ENCODE measurements around the gene GAGE12C. TPM values are rescaled to one million over a fixed set of nuclear protein-coding genes. Genes with fewer than 3 reads are reported as not detected.
"Not testable (repeated sequence)": the region's sequence is repeated elsewhere in the genome, so short reads cannot be mapped to it uniquely, and the experiment has no call there.

GAGE12C gene
- total RNA-seq (2014; rRNA removed; shearing (Covaris generic)), result not detected in 2 replicates

GRCh38 chrX:49531877-49532276, at the start of gene GAGE12C:
Gene GAGE12C (plus strand): TSS chrX:49532177. CDS start chrX:49533332, 1,155 bp downstream.
- DNase-seq (ENCODE audit: low spot score), result not testable (repeated sequence)

GRCh38 chrX:49541433-49541832, 9.5 kb downstream of the GAGE12C start, which contains the start of gene GAGE12D:
Gene GAGE12D (plus strand): TSS chrX:49541733. CDS start chrX:49542888, 1,155 bp downstream.
- not testable (repeated sequence) for DNase-seq (ENCODE audit: low spot score)

- DNase-seq (ENCODE audit: low spot score), result not testable (repeated sequence)
Observed at GRCh38 chrX:49550989-49551388, 19.0 kb downstream of the GAGE12C start, which contains the start of gene GAGE12E. Gene GAGE12E (plus strand): TSS chrX:49551289. CDS start chrX:49552444, 1,155 bp downstream.

- DNase-seq (ENCODE audit: low spot score), result not testable (repeated sequence)
Observed at GRCh38 chrX:49560542-49560941, 28.6 kb downstream of the GAGE12C start, which contains the start of gene GAGE12F. Gene GAGE12F (plus strand): TSS chrX:49560842. CDS start chrX:49561997, 1,155 bp downstream.

- DNase-seq (ENCODE audit: low spot score), result not testable (repeated sequence)
Observed at GRCh38 chrX:49568728-49569127, 36.8 kb downstream of the GAGE12C start.

- DNase-seq (ENCODE audit: low spot score), result not testable (repeated sequence)
Observed at GRCh38 chrX:49569152-49569551, 37.2 kb downstream of the GAGE12C start.

- not testable (repeated sequence) for DNase-seq (ENCODE audit: low spot score)
Observed at GRCh38 chrX:49570100-49570499, 38.1 kb downstream of the GAGE12C start, which contains the start of gene GAGE12G. Gene GAGE12G (plus strand): TSS chrX:49570400. CDS start chrX:49571555, 1,155 bp downstream.

- DNase-seq (ENCODE audit: low spot score), result not testable (repeated sequence)
Observed at GRCh38 chrX:49579649-49580048, 47.7 kb downstream of the GAGE12C start, which contains the start of gene GAGE12H. Gene GAGE12H (plus strand): TSS chrX:49579949. CDS start chrX:49581104, 1,155 bp downstream.

Other genes with a start within 250 kb of the GAGE12C start
- gene GAGE10, start 228.5 kb upstream of the GAGE12C start, total RNA-seq (2014; rRNA removed; shearing (Covaris generic)), result not detected in 2 replicates
- not detected in 2 replicates for gene GAGE12J, start 210.1 kb upstream of the GAGE12C start, total RNA-seq (2014; rRNA removed; shearing (Covaris generic))
- 6.7 TPM in 1 of 2 replicates, not detected in the other for gene GAGE13, start 200.6 kb upstream of the GAGE12C start, total RNA-seq (2014; rRNA removed; shearing (Covaris generic))
- gene GAGE12D, start 9.6 kb downstream of the GAGE12C start, total RNA-seq (2014; rRNA removed; shearing (Covaris generic)), result not detected in 2 replicates
- gene GAGE12E, start 19.1 kb downstream of the GAGE12C start, total RNA-seq (2014; rRNA removed; shearing (Covaris generic)), result not detected in 2 replicates
- 0.71 and 1.1 TPM in 2 replicates for gene GAGE12F, start 28.7 kb downstream of the GAGE12C start, total RNA-seq (2014; rRNA removed; shearing (Covaris generic))
- not detected in 2 replicates for gene GAGE12G, start 38.2 kb downstream of the GAGE12C start, total RNA-seq (2014; rRNA removed; shearing (Covaris generic))
- gene GAGE12H, start 47.8 kb downstream of the GAGE12C start, total RNA-seq (2014; rRNA removed; shearing (Covaris generic)), result not detected in 2 replicates
- gene GAGE2A, start 57.3 kb downstream of the GAGE12C start, total RNA-seq (2014; rRNA removed; shearing (Covaris generic)), result 2.9 and 16.7 TPM in 2 replicates
- gene GAGE1, start 66.8 kb downstream of the GAGE12C start, total RNA-seq (2014; rRNA removed; shearing (Covaris generic)), result 2.7 and 15.5 TPM in 2 replicates
- gene PAGE1, start 163.8 kb downstream of the GAGE12C start, total RNA-seq (2014; rRNA removed; shearing (Covaris generic)), result 1.1 TPM in 1 of 2 replicates, not detected in the other

Measured in A172 (cell line).